GM21717 (cell line): ENCODE measurements around the gene CARMIL3.
"Not testable (repeated sequence)": the region's sequence is repeated elsewhere in the genome, so short reads cannot be mapped to it uniquely, and the experiment has no call there.

Experiments
- ATAC-seq: cut with Tn5 transposase; IDR thresholded peaks from one replicate; pipeline ENCODE4 v1.9.1; 2021; ENCODE audit warnings: mild to moderate bottlenecking, moderate library complexity; ENCODE audit not compliant: unreplicated experiment

CARMIL3 gene

GRCh38 chr14:24051789-24052655, at the start of gene CARMIL3:
Gene CARMIL3, plus strand, starts transcription at chr14:24052009. Its CDS starts 145 bp downstream, at chr14:24052154.
- ATAC-seq, result peak; percentile 62

- ATAC-seq, result not testable (repeated sequence)
Measured at GRCh38 chr14:24006471-24006816, 45.4 kb upstream of the CARMIL3 start.

DNA sequence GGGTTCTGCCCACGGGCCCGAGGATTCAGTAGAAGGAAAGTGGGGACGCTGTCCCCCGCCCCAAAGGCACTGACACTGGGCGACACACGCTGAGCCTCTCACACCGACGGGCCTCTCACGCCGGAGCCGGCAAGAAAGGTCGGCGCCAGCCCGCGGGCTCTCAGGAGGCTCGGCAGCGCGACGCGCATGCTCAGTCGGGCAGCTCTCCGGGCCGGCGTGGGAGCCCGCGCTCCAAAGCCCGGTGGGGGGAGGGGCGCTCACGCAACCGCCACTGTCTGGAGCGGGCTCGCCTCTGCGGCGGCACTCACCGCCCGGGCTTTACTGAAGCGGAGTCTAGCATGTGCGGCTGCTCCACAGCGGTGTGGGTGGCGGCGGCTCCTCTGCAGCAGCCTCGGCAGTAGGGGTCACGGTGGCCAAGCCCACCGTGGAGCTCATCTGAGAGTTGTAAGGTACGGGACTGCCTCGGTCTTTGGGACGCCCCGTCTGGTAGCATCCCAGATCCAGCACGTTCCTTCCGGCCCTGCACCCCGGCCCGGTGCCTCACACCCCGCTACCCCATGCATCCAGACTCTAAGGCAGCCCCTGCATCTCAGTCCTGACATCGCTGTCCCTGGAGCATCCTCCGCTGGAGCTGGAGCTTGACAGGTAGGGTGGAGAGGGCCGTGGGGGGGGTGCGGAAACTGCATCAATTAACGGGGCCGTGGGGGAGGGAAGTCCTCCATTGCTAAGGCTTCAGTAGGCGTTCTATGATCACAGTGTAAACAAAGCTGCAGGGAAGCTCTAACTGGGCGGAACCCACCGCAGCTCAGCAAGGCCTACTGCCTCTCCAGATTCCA, 44.8 kb upstream of the CARMIL3 start:
- not testable (repeated sequence) for ATAC-seq

DNA sequence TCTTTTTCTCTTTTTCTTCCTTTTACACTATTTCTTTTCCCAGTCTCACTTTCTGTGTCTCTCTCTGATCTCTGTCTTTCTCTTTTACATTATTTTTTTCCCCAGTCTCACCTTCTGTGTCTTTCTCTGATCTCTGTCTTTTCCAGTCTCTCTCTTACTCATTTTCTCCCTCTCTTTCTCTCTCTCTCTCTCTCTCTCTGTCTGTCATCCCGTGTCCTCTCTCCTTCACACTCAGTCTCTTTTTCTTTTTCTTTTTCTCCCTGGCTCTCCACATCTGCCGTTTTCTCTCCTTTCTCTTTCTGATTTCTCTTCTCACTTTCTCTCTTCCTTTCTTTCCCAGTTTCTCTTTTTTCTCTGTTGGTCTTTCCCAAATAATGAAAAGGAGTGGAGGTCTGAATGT, 40.8 kb upstream of the CARMIL3 start:
- ATAC-seq, result no peak

DNA sequence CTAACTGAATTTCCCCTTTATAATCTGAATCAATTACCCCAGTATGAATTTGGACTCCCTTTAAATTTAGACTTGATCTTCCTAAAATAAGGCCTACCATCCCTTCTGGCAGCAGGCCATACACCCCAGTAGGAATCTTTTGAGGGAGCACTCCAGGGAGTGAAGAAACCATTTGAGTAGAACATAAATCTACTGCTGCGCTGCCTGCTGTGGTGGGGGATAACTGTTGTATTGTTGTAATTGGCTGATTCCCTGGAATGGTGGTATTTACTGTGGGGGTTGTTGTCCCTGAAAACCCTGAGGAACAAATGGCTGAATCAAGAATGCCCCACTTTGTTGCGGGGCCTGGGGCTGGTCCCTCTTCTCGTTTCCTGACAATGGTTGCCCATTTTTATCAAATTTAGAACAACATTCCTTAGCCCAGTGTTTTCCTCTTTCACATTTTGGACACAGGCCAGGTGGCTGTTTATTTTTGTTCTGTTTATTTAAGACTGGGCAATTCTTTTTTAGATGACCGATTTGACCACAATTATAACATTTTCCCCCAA, 39.0 kb upstream of the CARMIL3 start:
- not testable (repeated sequence) for ATAC-seq

- no peak for ATAC-seq
Measured at GRCh38 chr14:24013654-24014514, 37.9 kb upstream of the CARMIL3 start.

DNA sequence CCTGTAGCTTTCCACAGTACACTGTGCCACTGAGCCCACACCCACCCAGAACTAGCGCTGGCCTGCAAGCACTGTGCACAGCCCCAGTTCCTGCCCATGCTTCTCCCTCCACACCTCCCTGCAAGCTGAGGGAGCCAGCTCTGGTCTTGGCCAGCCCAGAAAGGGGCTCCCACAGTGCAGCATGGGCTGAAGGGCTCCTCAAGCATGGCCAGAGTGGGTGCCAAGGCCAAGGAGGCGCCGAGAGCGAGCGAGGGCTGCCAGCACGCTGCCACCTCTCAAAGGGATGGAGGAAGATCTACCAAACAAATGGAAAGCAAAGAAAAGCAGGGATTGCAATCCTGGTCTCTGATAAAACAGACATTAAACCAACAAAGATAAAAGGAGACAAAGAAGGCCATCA, 36.1 kb upstream of the CARMIL3 start:
- ATAC-seq, result not testable (repeated sequence)

DNA sequence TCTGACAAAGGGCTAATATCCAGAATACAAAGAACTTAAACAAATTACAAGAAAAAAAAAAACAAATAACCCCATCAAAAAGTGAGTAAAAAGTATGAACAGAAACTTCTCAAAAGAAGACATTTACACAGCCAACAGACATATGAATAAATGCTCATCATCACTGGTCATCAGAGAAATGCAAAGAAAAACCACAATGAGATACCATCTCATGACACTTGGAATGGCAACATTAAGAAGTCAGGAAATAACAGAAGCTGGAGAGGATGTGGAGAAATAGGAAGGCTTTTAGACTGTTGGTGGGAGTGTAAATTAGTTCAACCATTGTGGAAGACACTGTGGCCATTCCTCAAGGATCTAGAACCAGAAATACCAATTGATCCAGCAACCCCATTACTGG, 32.8 kb upstream of the CARMIL3 start:
- not testable (repeated sequence) for ATAC-seq

DNA sequence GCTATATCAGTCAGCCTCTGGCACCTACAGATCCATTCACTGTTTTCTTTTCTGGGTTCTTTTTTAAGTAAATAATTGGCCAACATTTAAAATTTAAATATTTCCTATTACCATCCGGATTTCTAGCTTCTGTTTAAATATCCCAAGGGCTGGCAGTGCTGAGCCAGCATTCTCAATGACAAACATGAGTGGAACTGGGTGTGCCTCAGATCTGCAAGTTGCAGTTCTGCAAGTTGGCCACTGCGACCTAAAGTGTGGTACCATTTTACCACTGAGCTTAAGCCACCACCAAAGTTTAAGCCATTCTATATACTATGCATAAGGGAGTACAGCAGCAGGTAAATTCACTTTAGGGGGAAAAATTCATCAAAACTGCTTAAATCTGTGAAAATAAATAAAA, 31.9 kb upstream of the CARMIL3 start:
- ATAC-seq, result not testable (repeated sequence)

DNA sequence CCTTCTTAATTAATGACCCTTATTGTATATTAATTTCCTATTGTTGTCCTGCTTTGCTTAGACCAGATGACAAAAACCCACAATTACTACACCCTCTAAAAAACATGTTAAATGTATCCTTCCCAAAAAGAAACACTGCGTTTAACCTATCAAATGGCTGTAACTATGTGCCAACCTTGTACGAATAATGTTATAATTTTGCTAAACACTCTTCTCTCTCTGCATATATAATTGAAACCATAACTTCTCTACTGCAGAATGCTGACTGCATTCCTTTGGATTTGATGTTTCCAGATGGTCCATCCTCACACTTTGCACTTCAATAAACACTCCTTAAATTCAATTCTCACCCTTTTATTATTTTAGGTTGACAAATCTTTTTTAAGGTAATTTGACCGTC, 31.3 kb upstream of the CARMIL3 start:
- not testable (repeated sequence) for ATAC-seq

GRCh38 chr14:24024939-24025418, 26.8 kb upstream of the CARMIL3 start:
- not testable (repeated sequence) for ATAC-seq

DNA sequence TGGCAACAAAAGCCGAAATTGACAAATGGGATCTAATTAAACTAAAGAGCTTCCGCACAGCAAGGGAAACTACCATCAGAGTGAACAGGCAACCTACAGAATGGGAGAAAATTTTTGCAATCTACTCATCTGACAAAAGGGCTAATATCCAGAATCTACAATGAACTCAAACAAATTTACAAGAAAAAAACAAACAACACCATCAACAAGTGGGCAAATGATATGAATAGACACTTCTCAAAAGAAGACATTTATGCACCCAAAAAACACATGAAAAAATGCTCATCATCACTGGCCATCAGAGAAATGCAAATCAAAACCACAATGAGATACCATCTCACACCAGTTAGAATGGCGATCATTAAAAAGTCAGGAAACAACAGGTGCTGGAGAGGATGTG, 22.1 kb upstream of the CARMIL3 start:
- not testable (repeated sequence) for ATAC-seq

DNA sequence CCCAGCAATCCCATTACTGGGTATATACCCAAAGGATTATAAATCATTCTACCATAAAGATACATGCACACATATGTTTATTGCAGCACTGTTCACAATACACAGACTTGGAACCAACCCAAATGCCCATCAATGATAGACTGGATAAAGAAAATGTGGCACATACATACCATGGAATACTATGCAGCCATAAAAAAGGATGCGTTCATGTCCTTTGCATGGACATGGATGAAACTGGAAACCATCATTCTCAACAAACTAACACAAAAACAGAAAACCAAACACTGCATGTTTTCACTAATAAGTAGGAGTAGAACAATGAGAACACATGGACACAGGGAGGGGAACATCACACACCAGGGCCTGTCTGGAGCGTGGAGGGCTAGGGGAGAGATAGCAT, 20.5 kb upstream of the CARMIL3 start:
- ATAC-seq, result not testable (repeated sequence)

- no peak for ATAC-seq
Measured at GRCh38 chr14:24032727-24033418, 18.9 kb upstream of the CARMIL3 start.

GRCh38 chr14:24035769-24036168, 16.0 kb upstream of the CARMIL3 start:
- ATAC-seq, result not testable (repeated sequence)

DNA sequence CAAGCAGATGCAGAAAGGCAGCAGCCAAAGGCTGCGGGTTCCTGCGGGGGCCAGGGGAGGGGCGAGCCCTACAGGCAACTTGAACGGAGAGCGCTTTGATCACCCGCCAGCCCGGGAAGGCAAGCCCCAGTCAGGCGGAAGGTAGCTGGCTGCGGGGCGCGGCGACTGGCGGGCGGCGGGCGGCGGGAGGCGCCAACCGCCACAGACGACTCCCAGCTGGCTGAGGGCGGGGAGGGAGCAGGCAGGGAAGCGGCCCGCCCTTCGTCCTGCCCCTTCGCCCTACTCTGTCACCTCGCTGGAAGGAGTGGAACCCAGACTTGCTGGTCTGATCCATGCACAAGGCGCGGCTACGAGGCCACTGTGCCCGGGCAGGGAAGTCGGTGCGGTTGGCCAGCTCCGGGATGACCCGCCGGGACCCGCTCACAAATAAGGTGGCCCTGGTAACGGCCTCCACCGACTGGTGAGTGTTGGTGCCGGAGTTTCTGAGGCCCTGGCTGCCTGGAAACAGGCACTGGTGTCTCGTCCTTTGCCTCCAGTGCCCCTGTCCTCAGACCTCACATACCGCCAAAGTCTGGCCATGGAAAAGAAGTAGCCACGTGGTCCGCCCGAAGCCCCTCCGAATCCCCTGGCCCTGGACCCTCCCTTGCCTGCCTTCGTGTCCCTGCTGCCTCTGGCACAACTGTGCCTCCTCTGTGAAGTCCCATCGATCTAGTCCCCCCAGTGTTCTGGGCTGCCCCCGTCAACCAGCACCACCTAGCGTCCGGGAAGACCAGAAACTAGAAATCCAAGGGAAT, 15.4 kb upstream of the CARMIL3 start:
- peak; percentile 71 for ATAC-seq

DNA sequence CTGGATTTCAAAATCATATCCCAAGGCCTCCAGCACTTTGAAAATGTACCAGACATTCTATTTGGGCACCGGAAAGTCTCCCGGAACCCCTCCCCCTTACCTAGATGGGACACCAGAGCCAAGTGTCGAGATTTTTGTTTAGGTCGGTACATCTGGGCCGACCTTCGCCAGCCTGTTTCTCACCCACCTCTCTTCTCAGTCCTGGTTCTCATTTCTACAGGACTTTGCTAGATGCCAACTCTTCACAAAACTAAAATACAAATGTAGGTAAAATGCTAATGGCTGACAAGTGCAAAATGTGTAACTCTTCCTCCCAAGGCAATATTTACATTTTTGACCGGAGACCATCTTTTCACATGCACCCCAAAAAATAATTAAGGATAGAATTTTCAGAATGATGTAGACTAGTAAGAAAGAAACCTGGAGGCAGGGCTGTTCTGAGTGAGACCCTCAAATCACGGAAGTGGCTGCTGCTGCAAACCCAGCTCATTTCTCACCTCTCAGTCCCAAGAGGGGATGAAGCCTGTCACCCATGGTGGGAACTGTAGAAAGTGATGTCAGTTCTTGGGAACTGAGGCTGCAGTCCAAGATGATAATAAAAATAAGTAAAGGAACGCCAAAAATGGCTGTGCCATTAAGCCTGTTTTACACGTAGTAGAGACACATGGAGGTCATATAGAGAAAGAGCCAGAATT, 14.7 kb upstream of the CARMIL3 start:
- peak; percentile 18 for ATAC-seq

DNA sequence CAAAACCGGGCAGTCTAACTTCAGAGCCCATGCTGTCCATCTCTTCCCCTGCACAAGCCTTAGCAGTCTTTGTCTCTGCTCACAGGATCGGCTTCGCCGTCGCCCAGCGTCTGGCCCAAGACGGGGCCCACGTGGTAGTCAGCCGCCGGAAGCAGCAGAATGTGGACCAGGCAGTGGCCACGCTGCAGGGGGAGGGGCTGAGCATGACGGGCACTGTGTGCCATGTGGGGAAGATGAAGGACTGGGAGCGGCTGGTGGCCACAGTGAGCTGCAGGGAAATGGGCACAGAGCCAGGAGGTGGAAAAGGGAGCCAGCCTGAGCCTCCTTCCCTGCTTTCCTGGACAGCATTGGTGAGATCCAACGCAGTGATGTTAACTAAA, 14.2 kb upstream of the CARMIL3 start:
- no peak for ATAC-seq
